IMR-90 (cell line): ENCODE data around the gene ATP6V0A4.

Experiments
- BHLHE40 ChIP-seq: fragments of 150-350 bp; IDR thresholded peaks from 2 replicates; pipeline ENCODE4 v1.6.1; 2016; ENCODE audit warnings: mild to moderate bottlenecking, low read depth, low read length
- CEBPB ChIP-seq: IDR thresholded peaks from 2 replicates; pipeline ENCODE4 v1.6.1; 2012; ENCODE audit warnings: low read depth, low read length, improper control_type of control experiment
- FOS ChIP-seq: fragments of 150-350 bp; IDR thresholded peaks from 2 replicates; pipeline ENCODE4 v1.6.1; 2016; ENCODE audit warnings: low read depth, low read length
- MAFK ChIP-seq: IDR thresholded peaks from 2 replicates; pipeline ENCODE4 v1.6.1; 2012; ENCODE audit warnings: low read depth, low read length, improper control_type of control experiment
- MAZ ChIP-seq: IDR thresholded peaks from 2 replicates; pipeline ENCODE4 v1.6.1; 2012; ENCODE audit warnings: low read depth, mild to moderate bottlenecking, low read length, improper control_type of control experiment, moderate library complexity, borderline replicate concordance
- POLR2A ChIP-seq: IDR thresholded peaks from 2 replicates; pipeline ENCODE4 v1.6.1; 2012; ENCODE audit warnings: mild to moderate bottlenecking, low read depth, low read length
- RAD21 ChIP-seq: IDR thresholded peaks from 2 replicates; pipeline ENCODE4 v1.6.1; 2012; ENCODE audit warnings: low read length, improper control_type of control experiment
- RCOR1 ChIP-seq: IDR thresholded peaks from 2 replicates; pipeline ENCODE4 v1.6.1; 2012; ENCODE audit warnings: mild to moderate bottlenecking, low read length, improper control_type of control experiment; ENCODE audit not compliant: insufficient replicate concordance
- TF ChIP-seq, protein P1 (sequence below): conservative IDR thresholded peaks from 2 replicates; pipeline ENCODE4 v1.5.1; 2012; ENCODE audit warnings: mild to moderate bottlenecking, low read depth, low read length, improper control_type of control experiment
- TF ChIP-seq, protein P2 (sequence below): fragments of 150-350 bp; IDR thresholded peaks from 2 replicates; pipeline ENCODE4 v1.6.1; 2016; ENCODE audit warnings: low read depth, mild to moderate bottlenecking, low read length, moderate library complexity, borderline replicate concordance

DNA sequence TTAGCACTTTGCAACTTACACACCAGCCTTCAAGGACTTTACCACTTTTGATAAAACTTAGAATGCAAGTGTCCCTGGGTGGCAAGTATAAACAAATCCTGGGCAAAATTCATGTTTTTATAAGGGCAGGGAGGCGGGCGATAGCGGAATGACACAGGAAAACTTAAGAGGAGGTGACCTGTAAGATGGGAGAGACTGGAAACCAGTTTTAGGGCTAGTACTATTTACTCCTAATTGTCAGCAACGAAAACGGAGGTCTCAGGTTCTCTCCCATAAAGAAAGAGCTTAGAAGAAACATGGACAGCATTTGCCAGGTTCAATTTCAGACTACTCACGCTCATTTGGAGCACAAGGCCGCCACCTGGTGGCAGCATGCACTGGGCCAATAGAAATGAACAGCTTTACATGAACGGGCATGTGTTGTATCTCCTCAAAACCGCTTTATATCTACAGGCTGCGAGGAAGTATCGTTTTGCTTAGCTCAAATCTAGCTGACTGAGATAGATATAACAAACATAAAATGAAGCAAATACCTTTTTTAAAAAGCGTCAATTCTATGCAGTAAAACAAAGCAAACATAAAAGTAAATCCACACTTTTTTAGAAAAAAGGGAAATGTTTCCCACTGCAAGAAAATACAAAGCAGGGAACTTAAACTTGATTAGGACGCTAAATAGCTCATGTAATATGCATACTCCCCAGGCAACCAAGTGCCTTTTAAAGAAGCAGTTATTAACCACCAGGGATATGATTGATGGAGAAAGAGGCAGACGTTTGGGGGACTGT, 59.3 kb downstream of the ATP6V0A4 start:
- TF ChIP-seq MAZ (no peak), MAFK (no peak), RAD21 (peak; percentile 95), CEBPB (no peak), POLR2A (no peak), RCOR1 (no peak), FOS (no peak), BHLHE40 (no peak)
- TF ChIP-seq, protein P1, sequence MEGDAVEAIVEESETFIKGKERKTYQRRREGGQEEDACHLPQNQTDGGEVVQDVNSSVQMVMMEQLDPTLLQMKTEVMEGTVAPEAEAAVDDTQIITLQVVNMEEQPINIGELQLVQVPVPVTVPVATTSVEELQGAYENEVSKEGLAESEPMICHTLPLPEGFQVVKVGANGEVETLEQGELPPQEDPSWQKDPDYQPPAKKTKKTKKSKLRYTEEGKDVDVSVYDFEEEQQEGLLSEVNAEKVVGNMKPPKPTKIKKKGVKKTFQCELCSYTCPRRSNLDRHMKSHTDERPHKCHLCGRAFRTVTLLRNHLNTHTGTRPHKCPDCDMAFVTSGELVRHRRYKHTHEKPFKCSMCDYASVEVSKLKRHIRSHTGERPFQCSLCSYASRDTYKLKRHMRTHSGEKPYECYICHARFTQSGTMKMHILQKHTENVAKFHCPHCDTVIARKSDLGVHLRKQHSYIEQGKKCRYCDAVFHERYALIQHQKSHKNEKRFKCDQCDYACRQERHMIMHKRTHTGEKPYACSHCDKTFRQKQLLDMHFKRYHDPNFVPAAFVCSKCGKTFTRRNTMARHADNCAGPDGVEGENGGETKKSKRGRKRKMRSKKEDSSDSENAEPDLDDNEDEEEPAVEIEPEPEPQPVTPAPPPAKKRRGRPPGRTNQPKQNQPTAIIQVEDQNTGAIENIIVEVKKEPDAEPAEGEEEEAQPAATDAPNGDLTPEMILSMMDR = peak; percentile 96
- TF ChIP-seq, protein P2, sequence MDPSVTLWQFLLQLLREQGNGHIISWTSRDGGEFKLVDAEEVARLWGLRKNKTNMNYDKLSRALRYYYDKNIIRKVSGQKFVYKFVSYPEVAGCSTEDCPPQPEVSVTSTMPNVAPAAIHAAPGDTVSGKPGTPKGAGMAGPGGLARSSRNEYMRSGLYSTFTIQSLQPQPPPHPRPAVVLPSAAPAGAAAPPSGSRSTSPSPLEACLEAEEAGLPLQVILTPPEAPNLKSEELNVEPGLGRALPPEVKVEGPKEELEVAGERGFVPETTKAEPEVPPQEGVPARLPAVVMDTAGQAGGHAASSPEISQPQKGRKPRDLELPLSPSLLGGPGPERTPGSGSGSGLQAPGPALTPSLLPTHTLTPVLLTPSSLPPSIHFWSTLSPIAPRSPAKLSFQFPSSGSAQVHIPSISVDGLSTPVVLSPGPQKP = no peak
